ENCODE measurements around the gene HDGFL3. TPM values are rescaled to one million over a fixed set of nuclear protein-coding genes. Genes with fewer than 3 reads are reported as not detected.
"Not testable (repeated sequence)": the region's sequence is repeated elsewhere in the genome, so short reads cannot be mapped to it uniquely, and the experiment has no call there.

The HDGFL3 gene
- total RNA-seq, 4 donors from 2014 or later = 3.7 to 47.7 (median 17.1) TPM

DNA sequence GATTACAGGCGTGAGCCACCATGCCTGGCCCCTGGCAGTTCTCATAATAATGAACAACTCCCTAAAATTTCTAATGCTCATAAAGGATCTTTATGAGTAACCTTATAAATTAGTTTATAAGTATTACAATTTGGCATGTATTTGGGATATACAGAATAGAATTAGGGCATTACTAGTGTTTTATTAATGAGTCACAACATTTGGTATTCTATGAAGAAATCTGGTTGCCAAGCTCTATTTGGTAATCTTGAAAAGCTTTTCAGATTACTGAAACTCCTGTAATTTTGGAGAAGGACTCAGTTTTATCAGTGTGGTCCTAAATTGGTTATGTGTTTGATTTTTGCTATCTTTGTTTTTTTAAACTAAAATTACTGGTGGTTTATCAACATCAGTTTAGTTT lies 54.3 kb downstream of the HDGFL3 start:
- TF ChIP-seq POLR2A (IDR thresholded peaks at IDR 0.05) = no peak
- TF ChIP-seq, protein P1, sequence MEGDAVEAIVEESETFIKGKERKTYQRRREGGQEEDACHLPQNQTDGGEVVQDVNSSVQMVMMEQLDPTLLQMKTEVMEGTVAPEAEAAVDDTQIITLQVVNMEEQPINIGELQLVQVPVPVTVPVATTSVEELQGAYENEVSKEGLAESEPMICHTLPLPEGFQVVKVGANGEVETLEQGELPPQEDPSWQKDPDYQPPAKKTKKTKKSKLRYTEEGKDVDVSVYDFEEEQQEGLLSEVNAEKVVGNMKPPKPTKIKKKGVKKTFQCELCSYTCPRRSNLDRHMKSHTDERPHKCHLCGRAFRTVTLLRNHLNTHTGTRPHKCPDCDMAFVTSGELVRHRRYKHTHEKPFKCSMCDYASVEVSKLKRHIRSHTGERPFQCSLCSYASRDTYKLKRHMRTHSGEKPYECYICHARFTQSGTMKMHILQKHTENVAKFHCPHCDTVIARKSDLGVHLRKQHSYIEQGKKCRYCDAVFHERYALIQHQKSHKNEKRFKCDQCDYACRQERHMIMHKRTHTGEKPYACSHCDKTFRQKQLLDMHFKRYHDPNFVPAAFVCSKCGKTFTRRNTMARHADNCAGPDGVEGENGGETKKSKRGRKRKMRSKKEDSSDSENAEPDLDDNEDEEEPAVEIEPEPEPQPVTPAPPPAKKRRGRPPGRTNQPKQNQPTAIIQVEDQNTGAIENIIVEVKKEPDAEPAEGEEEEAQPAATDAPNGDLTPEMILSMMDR (IDR thresholded peaks at IDR 0.05) = no peak
- intact Hi-C loops (cut with DNase I) = no loop called here
- Histone ChIP-seq H3K4me1 (no peaks in the 10 kb centered on the region), H3K27me3 (no peaks in the 10 kb centered on the region), H3K36me3 (peaks cover 0 to 54% (median 0%) of the 10 kb centered on the region in 3 donors), H3K27ac (no peak overlapping the region), H3K4me3 (no peak overlapping the region), H3K9me3 (no peaks in the 10 kb centered on the region)
- no peak for DNase-seq
- 60 to 87% methylated on average over 1 of the region's 1 CpG for WGBS, 2 donors

DNA sequence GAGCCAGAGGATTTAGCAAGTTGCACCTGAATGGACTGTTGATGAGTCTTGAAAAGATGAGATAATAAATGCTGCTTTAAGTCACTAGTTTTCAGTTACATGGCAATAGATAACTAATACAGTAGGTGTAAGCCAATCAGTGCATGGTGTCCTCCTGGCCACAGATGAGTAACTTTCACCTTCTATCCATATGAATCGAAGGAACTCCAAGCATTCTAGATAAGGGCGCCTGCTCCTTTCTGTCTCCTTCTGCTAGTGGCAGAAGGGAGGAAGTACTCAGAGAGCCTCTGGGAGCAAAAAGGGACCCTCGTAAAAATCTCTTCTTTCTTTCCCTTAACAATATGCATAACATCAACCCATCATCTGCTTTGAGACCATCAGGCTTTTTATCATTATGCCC lies 62.9 kb downstream of the HDGFL3 start:
- intact Hi-C loops (cut with DNase I) = no loop called here
- Histone ChIP-seq H3K4me1 (no peaks in the 10 kb centered on the region), H3K27ac (no peak overlapping the region), H3K36me3 (peaks cover 0 to 55% (median 8%) of the 10 kb centered on the region in 3 donors), H3K4me3 (no peak overlapping the region), H3K27me3 (no peaks in the 10 kb centered on the region), H3K9me3 (no peaks in the 10 kb centered on the region)
- 90 to 93% methylated on average over 3 of the region's 3 CpGs for WGBS, 2 donors
- DNase-seq = no peak
- TF ChIP-seq, protein P1 (IDR thresholded peaks at IDR 0.05) = no peak
- no peak for TF ChIP-seq POLR2A (IDR thresholded peaks at IDR 0.05)

DNA sequence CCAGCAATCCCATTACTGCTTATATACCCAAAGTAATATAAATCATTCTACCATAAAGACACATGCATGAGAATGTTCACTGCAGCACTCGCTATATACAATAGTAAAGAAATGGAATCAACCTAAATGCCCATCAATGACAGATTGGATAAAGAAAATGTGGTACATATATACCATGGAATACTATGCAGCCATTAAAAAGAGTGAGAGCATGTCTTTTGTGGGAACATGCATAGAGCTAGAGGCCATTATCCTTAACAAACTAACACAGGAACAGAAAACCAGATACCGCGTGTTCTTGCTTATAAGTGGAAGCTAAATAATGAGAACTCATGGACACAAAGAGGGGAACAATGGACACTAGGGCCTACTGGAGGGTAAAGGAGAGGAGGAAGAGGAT lies 65.5 kb downstream of the HDGFL3 start:
- H3K27ac ChIP-seq; DNase-seq; H3K9me3 ChIP-seq; H3K4me1 ChIP-seq; H3K4me3 ChIP-seq; H3K27me3 ChIP-seq; intact Hi-C loops (cut with DNase I): not testable (repeated sequence)
- peaks cover 0 to 35% (median 8%) of the 10 kb centered on the region in 3 donors for H3K36me3 ChIP-seq
- WGBS, 2 donors = 95 to 98% methylated on average over 3 of the region's 3 CpGs

DNA sequence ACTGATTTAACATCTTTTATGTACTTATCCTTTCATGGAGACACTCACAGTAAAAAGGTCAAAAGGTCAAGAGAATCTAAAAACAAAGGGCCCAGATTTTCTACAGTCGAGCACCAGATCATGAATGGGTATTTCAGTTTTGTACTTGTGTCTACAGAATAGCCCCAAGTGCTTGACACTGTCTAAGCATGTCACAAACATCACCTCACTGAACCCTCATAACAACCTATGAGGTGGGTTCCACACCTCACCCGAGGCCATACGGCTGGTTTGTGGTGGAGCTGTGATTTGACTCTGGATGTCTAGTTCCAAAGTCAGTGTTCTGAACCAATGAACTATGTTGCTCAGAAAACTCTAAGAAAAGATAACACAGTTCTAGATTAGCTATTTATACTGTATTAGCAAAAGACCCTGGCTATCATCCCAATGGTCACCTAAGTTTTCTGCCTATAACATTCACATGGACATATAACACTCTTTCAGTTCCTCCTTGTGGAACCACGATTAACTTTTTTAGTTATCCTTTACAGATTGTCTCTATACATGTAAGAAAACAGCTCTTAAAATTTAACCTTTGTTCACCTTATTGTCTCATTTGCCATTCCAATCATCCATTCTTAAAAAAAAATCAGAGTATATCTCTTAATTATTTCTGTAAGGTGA lies 74.6 kb downstream of the HDGFL3 start:
- Histone ChIP-seq H3K9me3 (no peaks in the 10 kb centered on the region), H3K27ac (no peak overlapping the region), H3K4me3 (no peak overlapping the region), H3K4me1 (no peaks in the 10 kb centered on the region), H3K27me3 (no peaks in the 10 kb centered on the region), H3K36me3 (peaks cover 0 to 31% (median 0%) of the 10 kb centered on the region in 3 donors)
- TF ChIP-seq, protein P1 (IDR thresholded peaks at IDR 0.05) = no peak
- no peak for TF ChIP-seq POLR2A (IDR thresholded peaks at IDR 0.05)
- intact Hi-C loops (cut with DNase I) = no loop called here
- no peak for DNase-seq
- WGBS, 2 donors = 73 to 76% methylated on average over 4 of the region's 4 CpGs

DNA sequence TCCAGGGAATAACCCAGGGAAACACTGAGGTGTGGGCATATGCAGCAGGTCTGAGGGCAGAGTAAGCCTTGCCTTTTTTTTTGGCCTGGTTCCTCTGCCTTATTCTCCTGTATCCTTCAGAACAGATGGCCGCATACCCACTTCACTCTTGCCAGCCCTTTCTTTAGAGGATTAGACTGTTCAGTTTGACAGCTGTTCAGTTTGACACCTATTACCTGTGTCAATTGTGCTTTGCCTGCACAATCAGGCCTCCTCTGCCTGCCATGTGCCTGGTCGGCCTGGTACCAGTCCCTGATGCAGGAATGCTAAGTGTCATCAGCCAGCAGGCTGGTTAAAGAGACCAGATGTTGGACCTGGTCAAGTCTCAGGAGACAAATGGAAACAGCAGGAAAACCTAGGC lies 77.8 kb downstream of the HDGFL3 start:
- Histone ChIP-seq H3K27ac (no peak overlapping the region), H3K4me1 (no peaks in the 10 kb centered on the region), H3K27me3 (no peaks in the 10 kb centered on the region), H3K36me3 (peaks cover 0 to 31% (median 0%) of the 10 kb centered on the region in 3 donors), H3K9me3 (no peaks in the 10 kb centered on the region), H3K4me3 (no peak overlapping the region)
- intact Hi-C loops (cut with DNase I) = no loop called here
- TF ChIP-seq, protein P1 (IDR thresholded peaks at IDR 0.05) = no peak
- no peak for TF ChIP-seq POLR2A (IDR thresholded peaks at IDR 0.05)
- DNase-seq = no peak
- WGBS, 2 donors = 86 to 88% methylated on average over 1 to 2 of the region's 2 CpGs

Measured in esophagus squamous epithelium (tissue), 5 donors.